Measurements from ENCODE around the gene CLPTM1L. TPM values are rescaled to one million over a fixed set of nuclear protein-coding genes. Genes with fewer than 3 reads are reported as not detected.

CLPTM1L gene
- total RNA-seq (2014; rRNA removed) = 139 and 169 TPM in 2 replicates
- polyA plus RNA-seq (2012) = 99.3 TPM

GRCh38 chr5:1344975-1345838 lies at the start of gene CLPTM1L:
Gene CLPTM1L (minus strand): TSS chr5:1345099. CDS start chr5:1344841, 258 bp downstream.
- DNase-seq (ENCODE audit: low read depth) = peak; percentile 80

DNA sequence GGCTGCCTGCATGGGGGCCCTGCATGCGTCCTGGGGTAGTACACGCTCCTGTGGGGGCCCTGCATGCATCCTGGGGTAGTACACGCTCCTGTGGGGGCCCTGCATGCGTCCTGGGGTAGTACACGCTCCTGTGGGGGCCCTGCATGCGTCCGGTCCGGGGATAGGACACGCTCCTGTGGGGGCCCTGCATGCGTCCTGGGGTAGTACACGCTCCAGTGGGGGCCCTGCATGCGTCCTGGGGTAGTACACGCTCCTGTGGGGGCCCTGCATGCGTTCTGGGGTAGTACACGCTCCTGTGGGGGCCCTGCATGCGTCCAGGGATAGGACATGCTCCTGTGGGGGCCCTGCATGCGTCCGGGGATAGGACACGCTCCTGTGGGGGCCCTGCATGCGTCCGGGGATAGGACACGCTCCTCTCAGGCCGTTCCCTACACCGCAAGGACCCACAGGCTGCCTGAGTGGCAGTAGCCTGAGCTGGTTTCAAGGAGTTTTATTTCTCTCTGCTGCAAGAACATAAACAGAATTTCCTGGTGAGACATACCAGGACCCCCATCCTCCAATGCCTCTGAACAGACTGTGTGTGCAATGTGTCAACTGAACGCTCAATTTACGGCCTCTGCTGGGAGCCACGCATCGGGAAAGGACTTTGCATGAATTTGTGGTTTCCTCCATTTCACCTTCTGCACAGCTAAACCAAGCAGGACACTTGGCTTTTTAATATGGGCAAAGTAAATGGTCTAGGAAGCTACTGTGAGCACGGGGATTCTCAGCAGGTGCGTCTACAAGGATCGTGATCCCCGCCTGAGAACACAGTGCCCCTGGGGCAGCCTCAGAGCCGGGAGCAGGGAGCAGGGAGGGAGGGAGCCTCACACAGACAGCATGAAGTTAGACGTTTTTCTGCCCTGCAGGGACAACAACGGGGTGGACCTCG lies 48.9 kb upstream of the CLPTM1L start:
- DNase-seq (ENCODE audit: low read depth) = no peak

DNA sequence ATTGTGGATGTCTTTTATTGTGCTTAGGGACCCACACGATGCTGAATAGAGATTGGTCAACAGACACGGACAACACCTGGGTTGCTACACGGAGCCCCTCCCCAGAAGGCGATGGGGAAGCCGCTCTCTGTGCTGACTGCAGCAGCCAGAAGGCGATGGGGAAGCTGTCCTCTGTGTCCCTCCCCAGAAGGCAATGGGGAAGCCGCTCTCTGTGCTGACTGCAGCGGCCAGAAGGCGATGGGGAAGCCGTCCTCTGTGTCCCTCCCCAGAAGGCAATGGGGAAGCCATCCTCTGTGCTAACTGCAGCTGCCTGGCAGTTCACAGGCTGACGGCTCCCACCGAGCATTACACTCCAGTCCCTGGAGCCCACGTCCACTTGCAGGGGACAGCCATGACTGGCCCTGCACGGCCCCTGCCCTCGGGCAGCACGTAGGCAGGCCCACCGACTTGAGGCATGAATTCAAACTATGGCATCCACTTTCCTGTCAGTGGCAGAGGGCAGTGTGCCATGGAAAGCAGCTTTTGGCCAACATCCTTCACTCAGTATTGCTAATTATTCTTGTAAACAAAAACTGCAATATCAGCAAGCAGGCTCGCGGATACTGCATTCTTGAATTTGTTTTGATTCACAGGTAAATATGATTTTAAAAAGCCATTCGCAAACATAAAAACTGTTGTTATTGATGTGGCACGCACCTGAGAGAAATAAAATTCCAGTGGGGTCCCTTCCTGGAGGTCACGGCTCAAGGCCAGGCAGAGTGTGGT lies 48.1 kb upstream of the CLPTM1L start:
- DNase-seq (ENCODE audit: low read depth) = no peak

DNA sequence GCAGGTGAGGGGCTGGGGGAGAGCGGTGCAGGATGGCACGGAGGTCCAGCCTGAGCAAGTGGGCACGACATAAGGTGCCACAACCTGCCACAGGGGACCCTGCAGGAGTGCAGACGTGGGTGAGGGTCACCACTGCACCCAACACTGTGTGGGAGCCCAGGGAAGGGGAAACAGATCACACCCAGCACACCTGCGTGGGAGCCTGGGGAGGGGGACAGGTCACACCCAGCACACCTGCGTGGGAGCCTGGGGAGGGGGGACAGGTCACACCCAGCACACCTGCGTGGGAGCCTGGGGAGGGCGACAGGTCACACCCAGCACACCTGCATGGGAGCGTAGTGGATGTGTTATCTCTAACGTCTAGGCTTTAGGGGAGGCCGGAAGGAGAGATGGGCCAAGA lies 47.4 kb upstream of the CLPTM1L start:
- DNase-seq (ENCODE audit: low read depth) = no peak

DNA sequence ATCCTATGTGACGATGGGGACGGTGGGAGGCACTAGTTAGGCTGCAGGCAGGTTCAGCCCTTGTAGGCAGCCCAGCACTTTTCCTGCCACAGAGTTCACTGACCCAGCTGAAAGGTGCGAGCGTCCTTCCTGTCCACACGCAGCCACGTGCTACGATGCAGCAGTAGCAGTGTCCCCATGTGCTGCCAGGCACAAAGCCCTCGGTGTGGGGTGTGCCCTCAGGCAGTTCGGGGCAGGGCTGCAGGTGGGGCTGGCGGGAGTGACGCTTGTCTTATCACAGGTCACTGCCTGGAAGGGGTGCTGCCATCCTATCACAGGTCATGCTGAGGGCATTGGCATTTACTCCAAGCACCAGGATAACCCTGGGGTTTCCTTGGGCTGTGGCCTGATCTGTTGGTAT lies 46.8 kb upstream of the CLPTM1L start:
- DNase-seq (ENCODE audit: low read depth) = no peak

- no peak for DNase-seq (ENCODE audit: low read depth)
These were observed 46.1 kb upstream of the CLPTM1L start for GRCh38 chr5:1390861-1391600.

- DNase-seq (ENCODE audit: low read depth) = no peak
These were observed 45.4 kb upstream of the CLPTM1L start for GRCh38 chr5:1390333-1390732.

- no peak for DNase-seq (ENCODE audit: low read depth)
These were observed 43.6 kb upstream of the CLPTM1L start for GRCh38 chr5:1388383-1388967.

DNA sequence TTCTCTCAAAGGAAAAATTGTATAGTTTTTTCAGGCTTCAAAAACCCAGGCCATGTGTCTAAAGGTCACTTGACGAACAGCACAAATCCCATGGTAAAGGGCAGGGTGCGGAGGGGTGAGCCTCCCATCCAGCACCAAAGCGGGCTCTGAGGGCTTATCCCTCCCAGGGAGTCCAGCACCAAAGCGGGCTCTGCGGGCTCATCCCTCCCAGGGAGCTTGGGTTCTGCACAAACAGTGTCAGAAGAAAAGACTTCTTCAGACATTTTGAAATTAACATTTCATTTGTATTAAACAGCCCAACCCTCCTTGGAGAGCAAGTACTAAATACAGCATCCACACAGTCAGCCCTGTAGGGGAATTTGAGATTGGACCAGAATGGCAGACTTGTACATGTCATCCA lies 43.0 kb upstream of the CLPTM1L start:
- no peak for DNase-seq (ENCODE audit: low read depth)

DNA sequence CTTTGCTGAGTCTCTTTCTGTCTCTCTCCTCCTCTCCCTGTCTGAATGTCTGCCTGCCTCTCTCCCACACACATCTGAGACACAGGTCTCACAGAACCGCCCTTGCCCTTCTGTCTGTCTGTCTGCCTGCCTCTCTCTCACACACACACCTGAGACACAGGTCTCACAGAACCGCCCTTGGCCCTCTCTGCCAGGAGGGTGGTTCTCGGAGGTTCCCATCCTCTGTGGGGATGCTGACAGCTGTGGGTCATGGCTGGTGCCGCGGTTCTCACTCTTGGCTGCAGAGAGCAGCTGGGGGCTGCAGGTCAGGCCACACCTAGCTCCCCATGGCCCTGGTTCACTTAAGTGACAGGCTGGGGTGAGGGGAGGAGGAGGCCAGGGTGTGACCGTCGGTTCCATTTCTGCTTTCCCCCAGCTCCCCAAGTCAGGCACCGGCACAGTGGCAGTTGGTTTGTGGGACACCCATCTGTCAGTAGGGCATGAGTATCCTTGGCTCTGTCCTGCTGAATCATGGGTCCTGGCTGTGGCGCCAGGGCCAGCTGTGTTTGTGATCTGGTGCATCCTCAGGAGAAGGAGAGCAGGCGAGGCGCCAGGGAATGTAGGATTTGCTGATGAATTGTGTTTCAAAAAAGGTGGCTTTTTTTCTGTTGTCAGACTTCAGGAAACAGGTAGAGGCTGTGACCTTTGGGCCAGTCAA lies 42.3 kb upstream of the CLPTM1L start:
- no peak for DNase-seq (ENCODE audit: low read depth)

GRCh38 chr5:1386274-1386717 lies 41.4 kb upstream of the CLPTM1L start:
- no peak for DNase-seq (ENCODE audit: low read depth)

DNA sequence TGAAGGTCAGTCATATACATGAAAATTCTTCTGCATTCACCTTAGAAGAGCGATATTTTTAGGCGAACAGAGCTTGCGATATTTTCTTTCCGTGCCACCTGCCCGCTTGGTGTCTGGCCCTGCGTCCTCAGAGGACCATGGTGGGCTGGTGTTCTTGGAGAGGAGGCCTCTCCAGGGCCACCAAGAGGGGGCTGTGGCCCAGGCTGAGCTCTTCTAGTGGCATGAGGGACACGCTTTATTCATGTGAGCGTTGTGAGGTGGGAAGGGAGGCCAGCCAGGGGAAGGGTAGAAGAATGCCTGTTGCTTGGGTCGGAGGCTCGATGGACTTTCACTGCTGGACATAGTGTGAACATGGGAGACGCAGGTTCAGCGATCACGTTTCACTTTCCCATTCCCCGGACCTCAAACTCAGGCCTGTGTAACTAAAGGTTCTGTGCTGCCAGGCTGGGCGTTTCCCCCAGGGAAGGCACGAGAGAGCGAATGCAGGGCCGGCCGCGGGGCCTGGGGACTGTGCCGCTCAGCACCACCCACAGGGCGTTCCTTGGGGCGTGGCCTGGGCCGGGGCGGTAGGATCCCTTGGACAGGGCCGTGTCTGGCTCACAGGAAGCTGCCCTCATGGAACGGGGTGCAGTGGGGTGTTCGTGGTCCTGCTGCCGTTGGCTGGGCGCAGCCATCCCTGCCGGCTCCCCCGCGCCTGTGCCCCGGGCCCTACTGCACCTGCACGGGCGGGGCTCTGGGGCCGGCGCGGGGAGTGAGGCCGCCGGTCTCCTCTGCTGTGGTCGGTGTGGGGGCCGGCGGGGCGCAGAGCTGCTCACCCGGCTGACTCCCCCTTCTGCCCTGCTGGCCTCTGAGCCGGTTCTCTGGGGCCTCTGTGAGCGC lies 40.7 kb upstream of the CLPTM1L start:
- DNase-seq (ENCODE audit: low read depth) = peak; percentile 5

GRCh38 chr5:1384521-1384920 lies 39.6 kb upstream of the CLPTM1L start:
- no peak for DNase-seq (ENCODE audit: low read depth)

DNA sequence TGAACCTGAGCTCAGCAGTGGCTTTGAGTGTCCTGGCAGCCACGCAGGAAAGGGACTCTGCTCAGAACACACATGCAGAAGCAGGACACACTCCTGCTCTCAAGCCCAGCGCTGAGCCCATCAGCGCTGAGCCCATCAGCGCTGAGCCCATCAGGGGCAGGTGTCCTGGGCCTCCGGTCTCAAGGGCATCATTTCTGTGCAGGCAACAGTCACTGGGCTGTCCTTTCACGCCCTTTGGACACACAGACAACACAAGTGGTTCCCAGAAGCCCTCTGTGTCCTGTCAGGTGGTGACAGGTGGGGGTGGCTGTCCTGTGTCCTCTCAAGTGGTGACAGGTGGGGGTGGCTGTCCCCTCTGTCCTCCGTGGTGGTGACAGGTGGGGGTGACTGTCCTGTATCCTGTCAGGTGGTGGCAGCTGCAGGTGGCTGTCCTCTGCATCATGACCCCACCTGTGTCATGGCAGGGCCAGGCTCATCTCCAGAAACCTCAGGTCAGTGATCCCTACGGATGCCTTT lies 39.0 kb upstream of the CLPTM1L start:
- no peak for DNase-seq (ENCODE audit: low read depth)

- no peak for DNase-seq (ENCODE audit: low read depth)
These were observed 38.4 kb upstream of the CLPTM1L start for GRCh38 chr5:1383344-1383743.

- DNase-seq (ENCODE audit: low read depth) = no peak
These were observed 37.4 kb upstream of the CLPTM1L start for GRCh38 chr5:1382248-1382700.

DNA sequence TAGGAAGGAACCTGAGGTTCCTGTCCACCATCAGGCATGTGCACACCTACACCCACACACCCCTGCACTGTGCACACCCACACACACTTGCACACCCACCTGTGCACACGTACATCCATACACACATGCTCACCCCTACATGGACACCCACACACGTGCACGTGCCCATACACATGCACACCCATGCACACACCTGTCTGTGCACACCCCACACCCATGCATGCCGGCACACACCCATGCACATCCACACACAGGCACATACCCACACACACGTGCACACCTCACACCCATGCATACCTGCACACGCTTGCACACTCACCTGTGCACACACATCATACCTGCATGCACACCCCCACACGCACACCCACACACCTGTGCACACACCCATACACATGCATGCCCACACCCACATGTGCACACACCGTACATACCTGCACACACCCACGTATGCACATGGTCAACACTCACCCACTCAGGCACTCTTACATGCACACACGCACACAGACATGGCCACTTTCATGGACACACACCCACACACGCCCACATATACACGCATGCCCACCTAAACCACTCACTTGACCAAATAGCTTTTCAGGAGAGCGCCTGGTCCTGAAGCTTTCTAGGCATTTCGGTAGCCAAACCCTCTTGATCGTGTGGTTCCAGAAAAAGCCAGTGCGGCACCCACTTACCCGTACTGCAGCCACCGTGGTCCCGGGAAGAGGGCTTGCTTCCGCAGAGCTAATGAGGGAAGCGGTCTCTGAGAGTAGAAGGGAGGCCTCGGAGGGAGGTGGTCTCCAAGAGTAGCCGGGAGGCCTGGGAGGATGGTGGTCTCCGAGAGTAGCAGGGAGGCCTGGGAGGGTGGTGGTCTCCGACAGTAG lies 36.7 kb upstream of the CLPTM1L start:
- no peak for DNase-seq (ENCODE audit: low read depth)

Measured in LHCN-M2 (cell line).